Hepatocyte (in vitro differentiated cells): ENCODE measurements around the gene CTBP2.

Source experiments
- CTCF ChIP-seq: fragments of 200-600 bp; sonication (generic); IDR thresholded peaks from 2 replicates; pipeline ENCODE4 v1.5.1; 2016; ENCODE audit warnings: antibody characterized with exemption, mild to moderate bottlenecking; ENCODE audit not compliant: poor library complexity
- EZH2phosphoT487 ChIP-seq: fragments of 200-600 bp; sonication (generic); IDR thresholded peaks from one replicate; pipeline ENCODE4 v1.6.1; 2018; ENCODE audit warnings: antibody characterized with exemption, mild to moderate bottlenecking, low read depth, moderate library complexity; ENCODE audit not compliant: unreplicated experiment, severe bottlenecking

GRCh38 chr10:125190946-125191345, 30.6 kb upstream of the CTBP2 start:
- TF ChIP-seq CTCF (no peak), EZH2phosphoT487 (no peak)
